HG03354 (cell line): Measurements from ENCODE around the gene PARD3B.

ENCODE experiments used
- ATAC-seq: cut with Tn5 transposase; IDR thresholded peaks from one replicate; pipeline ENCODE4 v1.9.1; 2021; ENCODE audit warnings: mild to moderate bottlenecking; ENCODE audit not compliant: unreplicated experiment, poor library complexity, severe bottlenecking

PARD3B gene

DNA sequence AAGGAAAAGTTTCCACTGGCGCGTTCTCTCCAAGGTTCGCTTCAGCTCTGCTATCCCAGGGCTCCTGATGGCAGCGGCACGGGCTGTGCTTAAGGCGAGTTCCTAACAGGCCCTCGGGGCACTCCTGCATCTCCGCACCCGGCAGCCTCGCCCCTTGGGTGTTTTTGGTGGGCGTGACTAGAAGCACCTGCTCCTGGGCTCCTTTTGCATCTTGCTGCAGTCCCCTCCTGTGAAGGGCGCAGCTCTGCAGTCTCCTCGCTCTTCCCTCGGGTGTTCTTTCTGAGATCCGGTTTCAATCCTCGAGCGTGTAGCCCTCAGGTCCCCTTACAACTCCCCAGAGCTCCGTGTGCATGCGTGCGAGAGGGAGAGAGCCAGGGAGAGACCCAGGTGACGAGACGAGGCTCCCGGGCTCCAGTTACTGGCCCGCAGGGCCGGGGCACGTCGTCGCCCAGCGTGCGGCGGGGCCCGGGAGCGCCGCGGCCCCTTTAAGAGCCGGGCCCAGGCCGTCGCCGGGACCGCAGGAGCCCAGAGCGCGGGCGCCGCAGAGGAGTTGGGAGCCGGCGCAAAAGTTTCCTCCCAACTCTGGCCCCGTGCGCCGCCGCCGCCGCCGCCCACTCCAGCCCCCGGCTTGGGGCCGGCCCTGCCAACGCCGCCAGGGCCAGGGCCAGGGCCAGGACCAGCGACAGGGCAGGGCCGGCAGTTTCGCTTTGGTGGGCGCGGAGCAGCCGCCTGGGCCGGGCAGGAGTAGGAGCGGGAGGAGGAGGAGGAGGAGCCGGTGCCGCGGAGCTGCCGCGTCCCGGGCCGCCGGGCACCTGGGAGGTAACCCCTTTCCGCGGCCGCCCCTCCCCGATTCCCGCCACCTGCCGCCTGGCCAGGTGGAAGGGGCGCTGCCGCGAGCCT is at the start of gene PARD3B:
Gene PARD3B, plus strand, starts transcription at position 515 of the 900 bp plus-strand sequence. CDS start 525 bp downstream, outside the sequence.
- ATAC-seq = peak; percentile 70

DNA sequence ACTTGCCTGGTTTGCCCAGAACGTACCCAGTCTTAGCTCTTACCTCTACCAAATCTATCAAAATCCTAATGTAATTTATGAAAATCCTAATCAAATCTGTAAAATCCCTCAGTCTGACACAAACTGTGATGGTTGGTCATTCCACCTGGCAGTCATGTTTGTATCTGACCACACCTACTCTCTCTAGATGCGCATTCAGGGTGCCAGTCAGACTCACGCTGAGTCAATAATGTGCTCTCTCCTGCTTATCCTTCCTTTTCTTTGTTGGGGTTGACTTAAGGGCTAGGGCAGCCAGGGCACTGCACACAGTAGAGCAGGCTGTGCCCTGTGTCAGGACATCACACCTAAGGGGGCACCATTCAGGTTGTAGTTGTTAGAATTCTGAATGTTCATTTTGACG is 48.5 kb upstream of the PARD3B start:
- ATAC-seq = no peak

- ATAC-seq = no peak
These were observed 47.4 kb upstream of the PARD3B start for GRCh38 chr2:204497855-204498254.

DNA sequence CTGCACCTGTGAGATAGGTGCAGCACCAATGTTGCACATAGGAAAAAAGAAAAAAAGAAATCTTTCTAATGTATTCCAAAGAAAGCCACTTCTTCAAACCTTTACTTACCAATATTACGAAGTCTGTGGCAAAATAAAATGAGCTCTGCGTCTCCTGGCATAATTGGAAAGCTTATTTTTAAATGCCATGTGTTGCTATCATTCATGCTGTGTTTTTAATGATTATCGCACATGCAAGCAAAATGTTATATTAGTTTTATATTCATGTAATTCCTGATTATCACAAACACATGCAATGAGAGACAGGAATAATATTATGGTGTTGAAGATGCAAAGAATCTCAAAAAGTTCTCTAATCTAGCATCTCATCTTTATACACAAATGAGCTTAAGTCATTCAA is 47.0 kb upstream of the PARD3B start:
- ATAC-seq = no peak

- ATAC-seq = no peak
These were observed 41.4 kb upstream of the PARD3B start for GRCh38 chr2:204503869-204504268.

- no peak for ATAC-seq
These were observed 40.7 kb upstream of the PARD3B start for GRCh38 chr2:204504594-204504993.

DNA sequence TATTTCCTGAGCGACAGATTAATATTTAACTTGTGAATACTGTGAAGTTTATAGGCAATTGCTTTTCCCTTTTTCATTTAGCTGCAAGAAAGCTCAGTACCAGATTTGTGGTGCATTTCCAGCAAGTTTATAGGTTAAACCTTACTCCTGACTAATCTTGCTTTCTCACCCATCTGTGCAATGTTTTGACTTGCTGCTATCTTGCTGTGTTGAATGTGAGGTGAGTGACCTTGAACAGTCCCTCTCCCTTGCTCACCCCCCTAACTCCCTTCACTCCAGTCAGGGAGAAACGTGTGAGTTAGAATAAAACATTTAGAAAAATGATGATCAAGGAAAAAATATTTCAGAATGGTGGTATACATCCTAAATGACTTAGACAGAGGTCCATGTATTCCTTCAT is 39.8 kb upstream of the PARD3B start:
- ATAC-seq = no peak

- no peak for ATAC-seq
These were observed 39.3 kb upstream of the PARD3B start for GRCh38 chr2:204505946-204506345.

- ATAC-seq = no peak
These were observed 37.6 kb upstream of the PARD3B start for GRCh38 chr2:204507636-204508035.

DNA sequence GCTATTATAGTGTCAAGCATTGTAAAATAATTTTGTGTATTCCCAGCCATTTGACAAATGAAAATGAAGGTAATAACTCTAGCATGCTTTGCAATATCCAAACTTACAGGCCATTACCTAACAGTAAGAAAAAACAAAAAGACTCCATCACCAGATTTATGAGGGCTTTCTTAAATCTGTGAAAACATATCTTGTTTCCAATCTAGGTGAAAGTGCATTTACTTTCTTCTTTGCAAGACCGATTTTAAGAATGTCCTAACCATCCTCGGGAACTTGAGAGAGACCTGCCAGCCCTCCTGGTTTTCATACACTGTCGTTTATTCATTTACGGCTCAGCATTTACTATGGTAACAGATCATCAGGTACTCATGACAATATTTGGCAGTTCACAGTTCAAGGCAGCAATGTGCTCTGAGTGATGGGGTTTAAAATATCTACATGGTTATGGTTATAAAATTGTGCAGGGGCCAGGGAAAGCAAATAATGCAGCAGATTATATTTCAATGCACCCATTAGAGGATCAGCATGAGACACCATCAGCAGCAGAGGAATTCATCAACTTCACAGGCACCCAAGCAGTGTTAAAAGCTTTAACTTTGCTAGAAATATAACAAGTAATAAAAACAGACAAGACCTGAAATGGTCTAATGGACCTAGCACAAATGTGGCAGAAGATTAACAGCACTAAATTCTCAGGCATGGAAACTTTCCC is 34.4 kb upstream of the PARD3B start:
- ATAC-seq = no peak

DNA sequence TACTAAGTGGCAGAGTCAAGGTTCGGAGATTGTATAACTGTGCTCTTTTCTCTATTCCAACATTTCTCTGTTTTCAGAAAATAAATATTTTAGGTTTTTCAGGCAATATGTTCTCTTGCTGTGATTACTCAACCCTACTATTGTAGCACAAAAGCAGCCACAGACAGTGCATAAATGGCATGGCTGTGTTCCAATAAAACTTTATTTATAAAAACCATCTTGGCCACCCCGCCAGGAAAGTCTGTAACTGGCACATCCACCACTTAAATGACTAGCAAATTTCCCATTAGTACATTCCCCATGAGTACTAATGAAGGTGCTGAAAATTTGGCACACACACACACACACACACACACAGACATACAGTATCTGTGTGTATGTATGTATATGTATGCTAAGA is 30.8 kb upstream of the PARD3B start:
- ATAC-seq = no peak

GRCh38 chr2:204515416-204515815 is 29.9 kb upstream of the PARD3B start:
- no peak for ATAC-seq

DNA sequence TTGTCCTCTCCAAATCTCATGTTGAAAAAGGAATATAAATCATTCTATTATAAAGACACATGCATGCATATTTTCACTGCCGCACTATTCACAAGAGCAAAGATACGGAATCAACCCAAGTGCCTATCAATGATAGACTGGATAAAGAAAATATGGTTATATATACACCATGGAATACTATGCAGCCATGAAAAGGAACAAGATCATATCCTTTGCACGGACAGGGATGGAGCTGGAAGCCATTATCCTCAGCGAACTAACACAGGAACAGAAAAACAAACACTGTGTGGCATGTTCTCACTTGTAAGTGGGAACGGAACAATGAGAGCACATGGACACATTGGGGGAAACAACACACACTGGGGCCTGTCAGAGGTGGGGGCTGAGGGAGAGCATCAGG is 28.1 kb upstream of the PARD3B start:
- no peak for ATAC-seq

DNA sequence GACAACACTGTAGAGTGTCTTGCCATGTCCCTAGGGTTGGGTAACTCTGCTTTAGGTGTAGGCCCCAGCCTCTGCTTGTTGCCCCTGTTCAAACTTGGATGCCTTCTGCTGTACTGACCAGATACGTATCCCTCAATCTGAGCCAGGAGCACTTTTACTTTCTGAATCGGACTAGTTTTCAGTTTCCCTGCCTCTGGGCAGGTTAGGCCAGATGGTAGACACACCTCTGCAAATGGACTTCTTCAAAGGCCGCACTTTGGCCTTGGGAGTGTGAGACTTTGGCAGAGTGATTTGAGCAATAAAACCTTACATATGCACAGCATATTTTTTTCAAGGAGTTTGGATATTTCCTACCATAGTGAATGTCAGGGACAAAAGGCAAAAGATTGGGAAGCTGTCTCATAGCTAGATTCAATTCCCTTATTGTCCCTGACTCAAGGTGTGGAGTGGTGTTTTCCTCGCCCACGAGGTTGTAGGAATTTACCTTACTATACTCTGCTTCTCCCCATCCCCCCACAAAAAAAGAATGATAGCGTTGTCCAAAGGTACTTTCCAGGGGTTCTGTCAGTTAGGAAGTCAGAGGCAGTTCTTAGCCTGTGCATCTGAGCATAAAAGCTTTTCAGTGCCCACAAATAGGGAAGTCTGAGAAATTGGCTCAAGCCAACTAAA is 15.3 kb upstream of the PARD3B start:
- ATAC-seq = no peak

- ATAC-seq = no peak
These were observed 14.8 kb upstream of the PARD3B start for GRCh38 chr2:204530464-204530805.

GRCh38 chr2:204533629-204534370 is 11.5 kb upstream of the PARD3B start:
- ATAC-seq = no peak

DNA sequence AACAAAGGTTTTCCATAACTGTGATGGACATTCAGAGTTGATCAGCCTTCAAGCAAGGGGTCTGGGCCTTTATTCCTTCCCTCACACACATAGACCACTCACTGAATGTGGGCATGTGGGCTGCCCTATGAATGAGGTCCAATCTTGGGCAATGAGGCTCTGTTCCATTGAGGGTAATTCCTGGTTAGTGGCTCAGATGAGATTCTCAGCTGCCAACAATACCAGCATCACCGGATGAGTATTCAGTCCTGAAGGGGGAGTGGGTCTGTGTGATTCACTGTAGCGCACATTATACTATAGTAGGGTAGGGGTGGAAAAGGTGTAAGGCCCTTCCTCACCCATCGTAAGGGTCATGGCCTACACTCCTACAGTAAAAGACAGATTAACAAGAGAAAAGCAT is 9.9 kb upstream of the PARD3B start:
- ATAC-seq = no peak

DNA sequence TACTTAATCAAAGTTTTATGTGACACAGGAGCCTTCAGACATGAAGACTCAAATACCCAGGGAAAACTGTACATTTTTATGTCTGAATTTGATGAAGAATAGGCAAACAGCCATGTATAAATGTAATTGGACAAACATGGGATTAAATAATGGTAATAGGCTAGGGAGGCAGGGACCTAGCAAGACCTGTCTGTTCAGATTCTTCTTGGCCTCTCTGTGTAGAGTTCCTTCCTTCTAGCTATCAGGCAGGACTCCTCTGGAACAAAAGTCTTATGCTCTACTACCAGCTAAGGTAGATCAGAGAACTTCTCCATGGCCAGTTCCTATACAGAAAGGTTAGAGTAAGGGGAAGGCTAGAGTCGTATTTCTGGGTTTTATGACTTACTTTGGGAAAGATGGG is 9.5 kb upstream of the PARD3B start:
- ATAC-seq = no peak

- no peak for ATAC-seq
These were observed 6.9 kb upstream of the PARD3B start for GRCh38 chr2:204538182-204539018.
